SK-N-SH treated with all-trans-retinoic acid at 6 μM for 48 hours (cell line): ENCODE results near the gene TFDP1.

ENCODE experiments used
- ESRRG ChIP-seq: fragments of 250-450 bp; sonication (Bioruptor Pico); IDR thresholded peaks from 2 replicates; pipeline ENCODE4 v1.6.1; 2021; ENCODE audit warnings: mild to moderate bottlenecking
- ZFP3 ChIP-seq: fragments of 250-450 bp; sonication (Bioruptor Pico); IDR thresholded peaks from 2 replicates; pipeline ENCODE4 v1.5.0; 2020; ENCODE audit warnings: mild to moderate bottlenecking, moderate library complexity

GRCh38 chr13:113669755-113670341, 85.3 kb downstream of the TFDP1 start:
- TF ChIP-seq ZFP3 (CRISPR knock-in tag) (no peak), ESRRG (CRISPR knock-in tag) (no peak)
